Astrocyte of the spinal cord (primary cell): ENCODE results near the gene SLC38A3.
"Not testable (repeated sequence)": the region's sequence is repeated elsewhere in the genome, so short reads cannot be mapped to it uniquely, and the experiment has no call there.

Experiments
- DNase-seq: peaks from one replicate; pipeline ENCODE4 v3.0.0; 2011; ENCODE audit warnings: low read depth, low spot score
- H3K4me3 ChIP-seq: 2 replicates; pipeline ENCODE4 v1.5.1; 2011; ENCODE audit warnings: low read depth, mild to moderate bottlenecking, low read length, moderate library complexity
- CTCF ChIP-seq: IDR thresholded peaks from 2 replicates; pipeline ENCODE4 v1.5.1; 2012; ENCODE audit warnings: low read depth, mild to moderate bottlenecking, low read length, inconsistent platforms
- in situ Hi-C: cut with HindIII; loops from 2 replicates; pipeline ENCODE4 v1.10.0; 2017; ENCODE audit warnings: low sequenced_read_pairs

Gene SLC38A3

GRCh38 chr3:50208677-50209344 lies 3.7 kb downstream of the SLC38A3 start:
- no peak overlapping the region for H3K4me3 ChIP-seq
- in situ Hi-C loops = no loop called here
- DNase-seq = no peak
- no peak for TF ChIP-seq CTCF

GRCh38 chr3:50210176-50210509 lies 5.1 kb downstream of the SLC38A3 start:
- DNase-seq = no peak
- in situ Hi-C loops = no loop called here
- no peak for TF ChIP-seq CTCF
- H3K4me3 ChIP-seq = no peak overlapping the region

GRCh38 chr3:50210510-50211367 lies 5.7 kb downstream of the SLC38A3 start:
- in situ Hi-C loops = no loop called here
- TF ChIP-seq CTCF = no peak
- no peak overlapping the region for H3K4me3 ChIP-seq
- no peak for DNase-seq

GRCh38 chr3:50211368-50211717 lies 6.3 kb downstream of the SLC38A3 start:
- in situ Hi-C loops, DNase-seq, H3K4me3 ChIP-seq: not testable (repeated sequence)

GRCh38 chr3:50211930-50212329 lies 6.9 kb downstream of the SLC38A3 start:
- no peak for DNase-seq
- no peak overlapping the region for H3K4me3 ChIP-seq
- no peak for TF ChIP-seq CTCF
- in situ Hi-C loops = no loop called here

- no peak for TF ChIP-seq CTCF
- no peak for DNase-seq
- H3K4me3 ChIP-seq = no peak overlapping the region
- in situ Hi-C loops = no loop called here
Observed at GRCh38 chr3:50212502-50212901, 7.4 kb downstream of the SLC38A3 start.

- DNase-seq = no peak
- no peak for TF ChIP-seq CTCF
- in situ Hi-C loops = no loop called here
- H3K4me3 ChIP-seq = no peak overlapping the region
Observed at GRCh38 chr3:50212971-50213370, 7.9 kb downstream of the SLC38A3 start.
